GM18505 (cell line): ENCODE measurements around the gene ABHD17C.

Experiments
- ATAC-seq: cut with Tn5 transposase; IDR thresholded peaks from one replicate; pipeline ENCODE4 v1.9.1; 2021; ENCODE audit not compliant: unreplicated experiment
- POLR2A ChIP-seq: IDR thresholded peaks from 4 replicates; pipeline ENCODE4 v1.6.1; 2011; ENCODE audit warnings: borderline replicate concordance; ENCODE audit not compliant: insufficient read depth, insufficient read length; ENCODE audit errors: extremely low read depth

The ABHD17C gene

DNA sequence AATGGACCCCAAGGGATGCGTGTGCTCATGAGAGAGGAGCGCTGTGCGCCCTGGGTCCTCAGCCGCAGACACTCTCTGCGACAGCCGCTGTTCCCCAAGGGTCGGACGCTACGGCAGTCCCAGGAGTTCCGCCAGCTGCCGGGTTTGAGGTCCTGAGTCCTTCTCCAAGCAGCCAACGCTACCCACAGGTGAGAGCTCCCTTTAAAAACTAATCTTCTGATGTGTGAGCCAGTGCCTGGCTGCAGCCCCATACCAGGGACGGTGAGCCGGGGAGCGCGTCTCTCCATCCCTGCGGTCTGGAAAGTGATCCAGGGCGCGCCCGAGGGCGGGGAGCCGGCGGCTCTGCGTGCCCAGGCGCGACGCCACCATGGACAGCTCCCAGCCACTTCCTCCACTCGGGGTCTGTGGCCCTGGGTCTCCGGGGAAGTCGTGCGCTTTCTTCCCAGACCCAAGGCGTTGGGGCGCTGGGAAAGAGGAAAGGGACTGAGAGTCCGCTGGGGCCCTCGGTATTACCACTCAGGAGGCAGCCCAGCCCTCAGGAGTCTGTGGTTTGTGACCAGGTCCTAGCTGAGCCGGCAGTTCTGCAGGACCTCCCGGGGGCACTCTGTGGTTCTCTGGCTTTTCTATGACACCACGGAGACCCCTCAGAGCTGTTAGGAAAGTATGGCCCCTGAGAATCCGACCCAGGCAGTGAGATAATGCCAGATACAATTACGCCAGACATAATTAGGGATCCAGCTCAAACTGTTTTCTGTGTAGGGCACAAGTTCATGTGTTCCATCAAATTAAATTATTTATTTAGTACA lies 85.5 kb downstream of the ABHD17C start:
- ATAC-seq: no peak
- no peak for TF ChIP-seq POLR2A

DNA sequence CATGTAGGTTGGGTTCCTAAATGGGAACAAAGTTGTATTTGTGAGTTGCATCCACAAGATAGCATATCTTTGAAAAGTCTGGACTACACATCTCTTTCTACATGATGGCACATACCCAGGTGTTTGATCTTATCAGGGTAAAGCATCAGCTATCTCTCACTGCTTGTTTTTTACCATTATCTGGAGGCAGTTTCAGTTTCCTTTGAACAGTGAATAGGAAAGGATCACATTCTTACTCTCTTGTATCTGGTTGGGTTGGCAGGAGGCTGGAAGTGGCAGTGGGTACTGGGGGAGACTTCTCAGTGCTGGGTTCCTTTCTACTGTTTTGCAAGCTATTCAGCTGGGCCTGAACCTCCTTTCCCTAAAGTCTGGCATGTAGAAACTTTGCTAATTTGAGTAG lies 88.2 kb downstream of the ABHD17C start:
- ATAC-seq: no peak
- TF ChIP-seq POLR2A: no peak

DNA sequence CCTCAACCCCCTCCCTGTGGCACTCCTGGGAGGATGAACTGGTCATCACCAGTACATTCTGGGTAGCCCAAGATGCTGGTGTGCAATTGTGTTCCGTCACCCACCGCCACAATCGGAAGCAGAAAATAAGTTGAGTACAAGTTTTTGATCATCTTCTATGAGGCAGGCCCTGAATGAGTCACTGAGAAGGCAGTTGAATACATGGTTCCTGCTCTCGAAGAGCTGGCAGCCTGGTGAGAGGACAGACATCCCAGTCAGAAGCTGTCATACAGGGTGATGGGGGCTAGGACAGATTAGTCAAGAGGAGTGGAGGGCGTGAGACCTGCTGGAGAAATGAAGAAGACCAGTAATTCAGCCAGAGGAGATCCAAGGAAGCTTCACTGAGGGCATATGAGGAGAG lies 90.2 kb downstream of the ABHD17C start:
- no peak for TF ChIP-seq POLR2A
- ATAC-seq: no peak

DNA sequence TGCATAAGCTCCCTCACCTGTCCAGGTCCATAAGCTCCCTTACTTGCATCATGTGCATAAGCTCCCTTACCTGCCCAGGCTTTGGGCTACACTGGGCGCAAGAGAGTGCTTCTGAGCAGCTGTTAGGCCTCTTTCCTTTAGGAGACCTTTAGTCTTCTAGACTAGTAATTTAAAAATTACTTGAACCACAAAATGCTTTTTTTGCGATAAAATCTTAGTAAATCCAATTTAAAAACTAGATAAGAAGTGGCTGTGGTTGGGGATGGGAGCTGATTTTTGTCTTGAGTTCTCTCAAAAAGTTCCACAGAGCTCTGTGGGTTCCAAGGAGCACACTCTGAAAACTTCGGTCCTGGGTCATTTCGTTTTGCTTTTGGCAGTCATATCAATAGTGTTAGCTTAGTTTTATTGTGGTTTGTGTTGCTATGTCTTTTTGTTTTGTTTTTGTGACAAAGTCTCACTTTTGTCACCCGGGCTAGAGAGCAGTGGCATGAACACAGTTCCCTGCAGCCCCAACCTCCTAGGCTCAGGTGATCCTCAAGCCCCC lies 90.8 kb downstream of the ABHD17C start:
- ATAC-seq: no peak
- TF ChIP-seq POLR2A: no peak

DNA sequence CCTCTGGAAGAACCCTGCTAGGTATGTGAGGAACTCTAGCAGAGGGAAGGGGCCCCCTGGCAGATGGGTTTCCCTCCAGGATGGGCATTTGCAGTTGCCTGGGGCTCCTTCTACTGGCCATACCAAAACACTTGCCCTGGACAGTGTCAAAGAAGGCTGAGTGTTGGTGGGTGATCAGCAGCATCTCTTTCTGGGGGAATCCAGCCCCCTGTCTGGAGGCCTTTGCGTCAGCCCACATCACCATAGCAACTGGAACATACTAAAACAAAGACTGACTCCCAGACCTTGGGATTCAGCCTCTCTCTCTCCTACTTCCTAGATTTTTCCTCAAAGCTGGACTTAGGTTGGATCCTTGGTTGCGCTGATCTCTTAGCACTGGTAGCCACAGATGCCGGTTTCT lies 92.2 kb downstream of the ABHD17C start:
- ATAC-seq: no peak
- no peak for TF ChIP-seq POLR2A

DNA sequence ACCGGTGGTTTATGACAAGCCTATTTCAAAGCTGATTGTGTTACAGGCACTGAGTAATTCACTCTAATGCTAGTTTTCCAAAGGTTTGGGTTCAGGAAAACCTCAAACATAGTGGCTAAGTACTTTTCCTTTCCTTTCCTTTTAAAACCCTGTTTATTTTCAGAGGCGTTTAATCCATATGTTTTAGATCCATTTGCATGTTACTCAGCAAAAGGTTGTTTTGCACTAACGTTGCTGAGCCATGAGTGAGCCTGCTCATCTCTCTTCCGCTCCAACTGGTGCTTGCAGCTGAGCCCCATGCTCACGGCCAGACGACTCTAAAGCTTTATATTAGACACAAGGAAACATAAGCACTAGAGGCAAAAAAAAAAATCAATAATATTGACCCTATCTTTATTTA lies 93.4 kb downstream of the ABHD17C start:
- ATAC-seq: no peak
- TF ChIP-seq POLR2A: no peak

DNA sequence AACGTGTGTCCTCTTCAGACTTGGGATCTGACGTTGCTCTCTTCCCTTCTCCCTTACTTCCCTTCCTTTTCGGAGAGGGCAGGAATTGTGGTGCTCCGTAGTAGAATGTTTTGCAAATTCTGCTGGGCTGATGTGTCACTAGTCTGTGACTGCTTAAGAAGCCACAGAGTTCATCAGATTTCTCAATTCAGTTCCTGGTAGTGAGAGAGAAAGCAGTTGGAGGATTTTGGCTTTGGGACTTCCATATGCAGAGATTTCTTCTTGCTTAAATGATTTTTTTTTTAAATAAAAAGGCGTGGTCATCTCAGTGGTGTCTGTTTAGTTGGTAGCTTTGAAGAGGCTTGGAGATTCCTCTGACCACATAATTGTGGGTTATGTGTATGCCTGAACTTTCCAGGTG lies 94.2 kb downstream of the ABHD17C start:
- no peak for TF ChIP-seq POLR2A
- no peak for ATAC-seq

DNA sequence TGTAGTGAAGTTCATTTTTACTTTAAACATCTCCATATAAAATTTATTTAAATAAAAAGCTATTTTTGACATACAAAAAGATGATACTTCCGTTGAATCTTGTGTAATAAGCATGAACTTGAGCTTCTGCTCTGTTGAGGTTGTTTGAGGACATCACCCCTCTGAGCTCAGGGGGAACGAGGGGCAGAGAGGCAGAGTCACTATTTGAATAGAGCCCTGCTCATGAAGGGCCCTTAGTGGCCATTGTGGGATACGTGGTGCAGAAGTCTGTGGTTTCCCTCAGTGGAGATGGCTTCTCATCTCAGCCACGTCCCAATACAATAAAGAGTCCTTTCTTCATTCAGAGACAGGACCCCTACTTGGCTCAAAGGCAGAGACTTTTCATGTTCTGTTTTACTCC lies 94.7 kb downstream of the ABHD17C start:
- no peak for ATAC-seq
- no peak for TF ChIP-seq POLR2A

DNA sequence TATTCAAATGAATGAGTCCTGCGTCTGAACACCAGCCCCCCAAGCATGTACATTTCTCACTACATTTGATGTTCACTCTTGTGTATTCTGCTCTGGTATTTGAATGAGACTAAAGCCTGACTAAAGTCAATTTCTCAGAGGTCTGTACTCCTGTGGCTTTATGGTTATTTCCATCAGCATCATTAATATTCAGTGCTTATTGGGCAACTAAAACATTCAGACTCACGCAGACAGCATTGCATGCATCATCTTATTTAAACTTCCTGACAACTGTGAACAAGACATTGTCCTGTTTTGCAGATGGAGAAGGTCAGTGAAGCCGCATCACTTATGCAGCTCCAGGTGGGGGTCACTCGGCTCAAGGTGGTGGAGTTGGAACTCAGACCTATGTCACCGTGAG lies 95.1 kb downstream of the ABHD17C start:
- no peak for ATAC-seq
- TF ChIP-seq POLR2A: no peak

DNA sequence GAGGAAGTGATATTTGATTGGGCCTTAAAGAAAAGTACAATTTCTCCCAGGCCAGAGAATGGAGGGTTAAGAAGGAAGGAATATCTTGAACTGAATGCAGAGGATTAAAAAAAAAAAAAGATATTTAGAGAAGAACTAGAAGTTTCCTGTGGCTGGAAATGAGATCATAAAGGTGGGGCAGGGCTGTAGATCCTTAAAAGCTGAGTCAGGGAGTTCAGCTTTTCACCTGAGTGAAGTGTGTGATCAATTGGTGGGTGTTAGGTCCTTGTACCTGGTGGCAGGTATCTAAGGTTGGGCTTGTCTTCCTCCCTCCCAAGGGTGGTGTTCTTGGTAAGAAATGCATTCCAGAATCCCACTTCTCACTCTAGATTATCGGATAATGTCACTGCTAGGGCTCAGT lies 95.9 kb downstream of the ABHD17C start:
- no peak for ATAC-seq

DNA sequence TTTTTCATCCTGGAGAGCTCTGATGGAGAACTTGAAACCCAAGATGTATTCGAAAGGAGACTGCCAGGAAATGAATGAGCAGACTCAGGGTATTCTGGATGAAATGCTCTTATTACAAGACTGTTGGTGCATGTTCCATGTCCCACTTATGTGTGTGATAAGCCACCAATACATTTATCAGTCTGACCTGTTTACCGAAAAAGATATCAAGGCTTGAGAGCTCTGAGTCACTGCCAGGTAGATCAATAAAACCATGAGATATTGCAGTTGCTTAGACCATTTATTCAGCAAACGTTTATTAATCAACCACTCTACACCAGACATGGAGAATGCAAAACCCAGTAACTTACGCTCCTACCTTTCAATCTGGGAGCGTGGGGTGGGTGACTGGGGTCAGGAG lies 101.3 kb downstream of the ABHD17C start:
- TF ChIP-seq POLR2A: no peak
- no peak for ATAC-seq

More for the DNA sequence above, 95.9 kb downstream of the ABHD17C start:
- TF ChIP-seq POLR2A: no peak

DNA sequence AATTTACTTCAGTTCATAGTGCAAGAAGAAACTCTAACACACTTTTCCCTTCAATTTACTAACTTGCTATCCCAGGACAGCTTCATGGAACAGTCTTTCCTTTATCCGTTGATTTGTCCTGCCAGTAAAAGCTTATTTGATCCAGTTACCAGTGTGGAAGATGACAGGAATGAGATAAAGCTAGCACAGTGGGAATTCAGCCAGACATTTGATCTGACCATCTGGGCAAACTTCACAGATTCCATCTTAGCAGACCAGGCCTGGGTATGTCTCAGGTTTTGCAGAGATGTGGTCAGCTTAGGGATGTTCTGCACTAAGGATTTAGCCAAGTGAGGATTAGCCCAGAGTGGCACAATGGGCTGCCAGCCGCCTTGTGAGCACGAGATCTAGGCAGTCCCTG lies 103.8 kb downstream of the ABHD17C start:
- ATAC-seq: no peak
- no peak for TF ChIP-seq POLR2A

DNA sequence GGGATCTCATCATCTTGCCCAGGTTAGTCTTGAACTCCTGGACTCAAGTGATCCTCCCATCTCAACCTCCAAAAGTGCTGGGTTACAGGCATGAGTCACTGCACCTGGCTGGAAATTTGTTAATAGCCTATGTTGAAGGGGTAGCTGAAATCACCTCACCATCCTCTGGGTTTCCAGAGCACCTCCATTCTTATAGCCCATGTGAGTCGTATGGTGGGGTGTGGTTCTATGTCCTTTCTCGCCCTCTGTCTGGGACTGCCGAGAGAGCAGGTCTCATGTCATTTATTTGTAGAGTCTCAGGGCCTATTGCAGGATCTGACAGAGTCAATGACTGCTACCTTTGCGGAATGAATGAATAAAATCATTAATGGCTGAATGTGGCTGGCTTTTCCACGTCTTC lies 105.0 kb downstream of the ABHD17C start:
- no peak for ATAC-seq
- no peak for TF ChIP-seq POLR2A

DNA sequence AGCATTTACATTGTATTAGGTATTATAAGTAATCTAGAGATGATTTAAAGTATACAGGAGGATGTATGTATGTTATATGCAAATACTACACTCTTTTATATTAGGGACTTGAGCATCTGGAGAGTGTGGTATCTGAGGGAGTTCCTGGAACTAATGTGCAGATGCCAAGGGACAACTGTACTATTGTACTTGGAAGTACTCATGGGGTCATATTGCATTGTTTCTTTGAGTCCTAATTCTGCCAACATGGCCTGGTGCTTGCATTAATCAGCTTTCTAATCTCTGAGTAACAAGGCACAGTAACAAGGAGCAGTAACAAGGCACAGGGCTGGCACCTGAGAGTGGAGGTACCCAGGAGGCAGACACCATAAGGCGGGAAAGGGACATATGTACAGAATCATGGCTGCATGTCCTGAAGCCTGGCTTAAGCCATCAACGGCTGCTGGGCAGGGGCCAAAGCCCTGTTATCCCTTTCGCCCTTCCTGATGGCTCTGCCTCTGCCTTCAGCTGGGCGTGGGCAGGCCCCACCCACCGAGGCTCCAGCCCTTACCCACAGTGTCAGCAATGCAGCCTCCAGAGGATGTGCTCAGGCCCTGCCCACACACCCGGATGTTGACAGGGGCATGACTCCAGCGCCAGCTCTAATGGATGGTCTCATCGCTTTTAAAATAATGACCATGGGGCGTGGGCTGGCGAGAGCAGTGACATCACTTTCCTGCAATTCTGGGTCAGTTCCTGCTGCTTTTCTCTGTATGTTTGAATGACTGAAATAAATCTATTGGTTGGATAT lies 107.0 kb downstream of the ABHD17C start:
- ATAC-seq: no peak
- TF ChIP-seq POLR2A: no peak
